Measurements from ENCODE around the gene SAXO2. TPM values are rescaled to one million over a fixed set of nuclear protein-coding genes. Genes with fewer than 3 reads are reported as not detected.
"Not testable (repeated sequence)": the region's sequence is repeated elsewhere in the genome, so short reads cannot be mapped to it uniquely, and the experiment has no call there.

SAXO2 gene
- total and polyA plus RNA-seq, 2 of the 8 experiments (the other 6 are each of a cell fraction or from before 2014, with no cell fraction given) = 3.1 TPM

DNA sequence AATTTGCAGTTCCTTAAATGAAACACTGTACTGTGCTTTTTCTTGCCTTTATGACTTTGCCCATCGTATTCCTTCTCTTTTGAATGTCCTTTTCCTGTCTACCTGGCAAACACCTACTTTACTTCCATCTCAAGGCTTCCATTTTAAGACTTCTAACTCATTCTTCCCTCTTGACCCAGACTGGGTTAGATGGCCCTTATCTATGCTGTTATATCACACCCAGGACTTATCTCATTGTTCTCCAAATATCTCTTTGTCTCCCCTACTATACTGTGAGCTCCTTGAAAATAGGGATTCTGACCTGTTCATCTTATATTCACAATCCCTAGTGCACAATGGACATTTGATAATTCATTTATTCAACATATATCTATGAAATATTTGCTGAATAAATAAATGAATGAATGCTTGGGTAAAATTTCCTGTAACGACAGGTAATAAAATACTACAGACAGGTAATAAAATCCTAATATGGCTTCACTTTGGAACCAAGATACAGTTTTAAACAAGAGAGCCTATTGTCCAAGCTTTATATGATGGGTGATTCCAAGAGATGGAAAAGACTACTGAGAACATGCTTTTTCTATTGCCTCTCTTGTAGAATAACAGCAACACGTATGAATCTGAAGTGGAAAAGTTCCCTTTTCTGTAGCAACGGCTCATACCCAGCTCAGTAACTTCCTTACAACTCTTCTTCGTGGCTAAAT lies 22.8 kb upstream of the SAXO2 start (continued):
- no peak for TF ChIP-seq EZH2 (IDR thresholded peaks at IDR 0.05; ENCODE audit: low read depth, low read length, severe bottlenecking)
- no peak for TF ChIP-seq ZNF274 (IDR thresholded peaks at IDR 0.05; ENCODE audit: borderline replicate concordance, extremely low read depth, low read length)
- TF ChIP-seq GABPA (IDR thresholded peaks at IDR 0.05; ENCODE audit: borderline replicate concordance, insufficient read depth, low read length) = no peak
- TF ChIP-seq, protein P1, sequence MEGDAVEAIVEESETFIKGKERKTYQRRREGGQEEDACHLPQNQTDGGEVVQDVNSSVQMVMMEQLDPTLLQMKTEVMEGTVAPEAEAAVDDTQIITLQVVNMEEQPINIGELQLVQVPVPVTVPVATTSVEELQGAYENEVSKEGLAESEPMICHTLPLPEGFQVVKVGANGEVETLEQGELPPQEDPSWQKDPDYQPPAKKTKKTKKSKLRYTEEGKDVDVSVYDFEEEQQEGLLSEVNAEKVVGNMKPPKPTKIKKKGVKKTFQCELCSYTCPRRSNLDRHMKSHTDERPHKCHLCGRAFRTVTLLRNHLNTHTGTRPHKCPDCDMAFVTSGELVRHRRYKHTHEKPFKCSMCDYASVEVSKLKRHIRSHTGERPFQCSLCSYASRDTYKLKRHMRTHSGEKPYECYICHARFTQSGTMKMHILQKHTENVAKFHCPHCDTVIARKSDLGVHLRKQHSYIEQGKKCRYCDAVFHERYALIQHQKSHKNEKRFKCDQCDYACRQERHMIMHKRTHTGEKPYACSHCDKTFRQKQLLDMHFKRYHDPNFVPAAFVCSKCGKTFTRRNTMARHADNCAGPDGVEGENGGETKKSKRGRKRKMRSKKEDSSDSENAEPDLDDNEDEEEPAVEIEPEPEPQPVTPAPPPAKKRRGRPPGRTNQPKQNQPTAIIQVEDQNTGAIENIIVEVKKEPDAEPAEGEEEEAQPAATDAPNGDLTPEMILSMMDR (IDR thresholded peaks at IDR 0.05; ENCODE audit: control extremely low read depth in 1 of 3, insufficient read depth in 1 of 3, low read depth in 1 of 3, low read length in 3 of 3) = no peak

DNA sequence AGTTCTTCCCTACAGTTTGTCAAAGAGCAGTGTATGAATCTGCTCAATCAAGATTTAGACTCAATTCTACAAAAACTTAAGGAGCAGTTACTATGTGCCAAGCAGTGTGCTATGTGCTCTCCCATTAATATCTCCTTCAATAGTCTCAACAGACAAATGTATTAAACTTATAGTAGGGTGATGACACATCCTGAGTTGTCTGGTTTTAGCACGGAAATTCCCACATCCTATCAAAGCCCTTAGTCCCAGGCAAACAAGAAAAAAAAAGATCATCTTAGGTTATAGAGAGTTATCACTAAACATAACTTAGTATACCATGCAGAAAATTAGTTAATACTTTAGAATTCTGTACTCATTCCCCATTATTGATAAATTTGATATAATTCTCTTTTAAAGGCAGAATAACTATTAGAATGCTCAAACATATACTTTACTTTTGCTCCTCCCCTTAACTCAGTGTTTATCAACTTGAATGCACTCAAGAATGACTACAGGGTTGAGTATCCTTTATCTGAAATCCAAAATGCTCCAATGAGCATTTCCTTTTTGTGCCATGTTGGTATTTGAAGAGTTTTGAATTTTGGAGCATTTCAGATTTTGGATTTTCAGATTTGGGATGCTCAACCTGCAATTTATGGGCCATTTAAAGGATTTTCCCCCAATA lies 20.6 kb upstream of the SAXO2 start:
- H3K4me1 ChIP-seq (replicated peaks in 1 of 4; ENCODE audit: control insufficient read depth in 3 of 4, insufficient read depth in 4 of 4, low read length in 3 of 4); H4K5ac ChIP-seq (ENCODE audit: insufficient read length, low read depth, low read length); CTCF ChIA-PET (ENCODE audit: partially characterized antibody); H3K4ac ChIP-seq (replicated peaks; ENCODE audit: insufficient read length, low read depth, low read length); H3K79me2 ChIP-seq (ENCODE audit: control insufficient read depth in 1 of 2, insufficient read depth in 2 of 2, low read length in 2 of 2); H2BK20ac ChIP-seq (ENCODE audit: low read length); H3K27ac ChIP-seq (ENCODE audit: low read depth, low read length); H2BK12ac ChIP-seq (ENCODE audit: low read depth, low read length); H3K9ac ChIP-seq (replicated peaks in 1 of 4; ENCODE audit: extremely low read depth in 1 of 4, low read depth in 3 of 4, low read length in 3 of 4); H3K4me3 ChIP-seq (ENCODE audit: extremely low read depth in 1 of 4, insufficient read depth in 2 of 4, low read depth in 3 of 4, low read length in 4 of 4); H2BK120ac ChIP-seq (replicated peaks; ENCODE audit: low read depth, low read length); H3K4me2 ChIP-seq (ENCODE audit: insufficient read depth in 1 of 2, low read depth in 2 of 2, low read length in 2 of 2); DNase-seq (ENCODE audit: low read depth in 1 of 2, low spot score in 2 of 2); H3K56ac ChIP-seq (replicated peaks; ENCODE audit: insufficient read length, low read depth, low read length); H2BK5ac ChIP-seq (ENCODE audit: low read depth, low read length); H3K23ac ChIP-seq (ENCODE audit: insufficient read length); H3K79me1 ChIP-seq (ENCODE audit: low read depth, low read length); FAIRE-seq; H2BK15ac ChIP-seq (ENCODE audit: low read length); H3K27me3 ChIP-seq (replicated peaks in 1 of 4; ENCODE audit: control insufficient read depth in 3 of 4, extremely low read depth in 1 of 4, insufficient read depth in 3 of 4, low read length in 3 of 4); H2AFZ ChIP-seq (ENCODE audit: low read length); H4K20me1 ChIP-seq (replicated peaks in 1 of 2; ENCODE audit: control insufficient read depth in 1 of 2, insufficient read depth in 2 of 2, low read length in 2 of 2); H3K14ac ChIP-seq (ENCODE audit: insufficient read length); H3K9me3 ChIP-seq (ENCODE audit: insufficient read depth in 2 of 2, low read depth in 1 of 2, low read length in 1 of 2); H4K91ac ChIP-seq (replicated peaks; ENCODE audit: insufficient read length, low read length); H4K8ac ChIP-seq (ENCODE audit: extremely low read depth, insufficient read depth, low read length); H3K23me2 ChIP-seq (ENCODE audit: low read depth, low read length); H3K18ac ChIP-seq (ENCODE audit: extremely low read depth, low read length); POLR2A ChIA-PET (ENCODE audit: partially characterized antibody); H2AK5ac ChIP-seq (ENCODE audit: low read depth, low read length): not testable (repeated sequence)
- 81% methylated on average over 1 of the region's 1 CpG; no CpG with 5 or more reads in 1 of the 2 experiments for WGBS, 2 experiments (ENCODE audit: extremely low coverage in 1 of 2, insufficient coverage in 1 of 2, insufficient read length in 1 of 2, insufficient replicate concordance in 2 of 2, low coverage in 1 of 2, low lambda C conversion rate in 2 of 2, missing lambda C conversion rate in 1 of 2)
- H3K36me3 ChIP-seq (ENCODE audit: control insufficient read depth in 2 of 4, insufficient read depth in 4 of 4, low read length in 3 of 4) = peaks cover 2 to 21% (median 5%) of the 10 kb centered on the region in 4 experiments; a peak in 3 of 8 replicates
